Measurements from ENCODE around the gene PDE3A.

PDE3A gene

DNA sequence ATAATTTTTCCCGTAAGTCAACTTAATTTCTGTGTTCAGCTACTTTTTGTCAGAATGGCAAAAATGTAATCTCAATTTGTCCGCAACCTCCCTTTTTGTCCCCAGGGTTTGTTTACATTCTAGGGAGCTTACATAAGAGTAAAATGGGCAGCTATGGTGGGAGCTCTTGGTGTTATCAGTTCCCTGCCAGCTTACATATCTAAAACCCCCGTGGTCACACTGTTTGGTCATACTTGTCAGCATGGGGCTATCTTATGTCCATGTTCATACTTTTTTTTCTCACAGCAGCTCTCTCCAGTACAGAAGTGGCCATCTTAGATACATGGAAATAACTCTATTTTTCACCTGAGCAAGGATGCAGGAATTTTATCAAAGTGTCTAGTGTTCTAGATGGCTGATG is 343.5 kb downstream of the PDE3A start:
- DNase-seq (ENCODE audit: low read depth): no peak

DNA sequence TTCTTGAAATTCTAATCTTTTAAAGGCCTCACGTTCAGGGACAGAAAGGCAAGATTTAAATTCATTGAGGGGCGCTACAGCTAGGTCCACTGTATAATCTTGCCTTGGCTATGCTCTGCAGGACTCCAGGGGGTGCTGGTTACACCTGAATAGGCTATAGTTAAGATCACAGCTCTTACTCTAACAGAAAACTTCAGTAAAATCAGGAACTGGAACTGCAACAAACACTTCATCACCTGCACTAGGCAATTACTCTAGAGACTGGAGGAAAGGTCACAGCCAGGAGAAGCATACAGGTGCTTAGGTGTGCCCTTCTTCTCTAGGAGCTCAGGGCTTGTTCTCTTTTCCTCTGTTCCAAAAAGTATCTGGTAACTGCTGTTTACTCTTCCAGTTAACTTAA is 347.7 kb downstream of the PDE3A start:
- no peak for DNase-seq (ENCODE audit: low read depth)

DNA sequence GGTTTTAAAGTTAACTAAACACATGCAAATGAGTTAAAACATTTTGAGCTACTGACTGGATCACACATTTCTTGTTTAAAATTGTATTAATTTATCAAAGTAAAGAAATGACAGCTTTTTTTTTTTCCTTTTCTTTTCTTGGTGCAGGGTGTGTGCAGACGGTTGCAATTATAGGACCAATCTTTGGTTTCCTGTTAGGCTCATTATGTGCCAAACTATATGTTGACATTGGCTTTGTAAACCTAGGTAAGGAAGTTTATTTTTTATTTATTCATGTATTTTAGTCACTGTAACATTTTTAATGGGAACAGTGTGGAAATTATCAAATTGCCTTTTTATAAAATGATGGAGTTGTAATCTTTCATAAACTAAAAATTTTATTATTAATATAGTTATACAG is 348.6 kb downstream of the PDE3A start:
- DNase-seq (ENCODE audit: low read depth): no peak

DNA sequence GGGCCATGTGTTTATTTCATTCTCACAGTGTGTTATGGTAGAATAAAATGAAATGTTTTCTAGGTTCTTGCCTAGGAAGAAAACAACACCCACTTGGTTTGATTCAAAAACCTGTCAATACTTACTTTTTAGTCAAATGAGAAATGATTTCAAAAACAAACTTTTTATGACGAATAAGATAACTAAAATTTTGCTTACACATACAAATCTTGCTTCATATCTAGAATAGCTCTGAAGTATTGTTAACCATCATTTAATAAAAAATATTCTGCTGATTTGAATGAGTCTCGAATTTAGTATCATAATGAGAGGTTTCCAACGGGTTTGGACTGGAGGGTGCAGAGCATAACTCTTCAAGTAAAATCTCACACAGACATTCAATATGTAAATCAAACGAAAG is 350.0 kb downstream of the PDE3A start:
- no peak for DNase-seq (ENCODE audit: low read depth)

DNA sequence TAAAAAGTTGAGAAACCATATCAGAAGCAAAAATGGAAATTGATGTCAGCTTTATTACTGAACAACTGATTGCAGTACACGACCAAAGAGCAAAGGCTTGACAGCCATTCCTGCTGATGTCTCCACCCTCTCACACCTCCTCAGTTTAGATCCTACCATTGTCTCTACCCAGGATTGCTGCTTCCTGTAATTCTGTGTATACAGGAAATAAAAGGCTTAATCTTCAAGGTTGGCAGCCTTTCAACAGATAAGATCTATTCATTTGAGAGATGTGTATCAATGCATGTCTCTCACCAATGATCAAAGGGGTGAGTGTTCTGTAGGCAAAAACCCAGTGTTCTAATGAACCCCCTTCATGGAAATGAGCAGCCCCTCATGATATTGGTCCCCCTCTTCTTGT is 353.8 kb downstream of the PDE3A start:
- DNase-seq (ENCODE audit: low read depth): no peak

DNA sequence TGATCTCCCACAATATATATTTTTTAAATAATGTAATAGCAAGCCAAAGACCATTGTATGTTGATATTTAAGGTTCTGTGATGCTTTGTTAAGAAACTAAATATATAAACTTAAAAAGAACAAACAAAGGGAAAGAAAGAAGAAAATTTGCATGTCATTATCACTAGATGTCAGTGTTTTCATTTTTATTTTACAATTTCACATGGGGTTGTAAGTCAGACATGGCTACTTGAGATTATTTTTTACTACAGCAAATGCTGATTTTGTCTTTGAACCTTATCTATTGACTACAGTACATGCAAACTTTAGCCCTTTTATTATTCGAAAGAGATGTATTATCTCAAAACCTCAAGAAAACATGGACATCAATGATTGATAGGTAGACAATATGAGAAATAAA is 362.9 kb downstream of the PDE3A start:
- no peak for DNase-seq (ENCODE audit: low read depth)
